Measurements from ENCODE around the gene TMEM54.

The TMEM54 gene

GRCh38 chr1:32858791-32859190 is 42.4 kb downstream of the TMEM54 start:
- H3K9me3 Mint-ChIP-seq (ENCODE audit: low read depth): no peaks in the 10 kb centered on the region
- no peaks in the 10 kb centered on the region for H3K4me1 Mint-ChIP-seq (ENCODE audit: low read depth)
- peaks cover 22% of the 10 kb centered on the region for H3K36me3 Mint-ChIP-seq
- H3K4me3 Mint-ChIP-seq: no peak overlapping the region
- H3K27ac Mint-ChIP-seq: no peak overlapping the region
- H3K27me3 Mint-ChIP-seq: no peaks in the 10 kb centered on the region

GRCh38 chr1:32858136-32858535 is 43.1 kb downstream of the TMEM54 start:
- Mint-ChIP-seq H3K4me1 (ENCODE audit: low read depth) (no peaks in the 10 kb centered on the region), H3K4me3 (no peak overlapping the region), H3K9me3 (ENCODE audit: low read depth) (no peaks in the 10 kb centered on the region), H3K36me3 (peaks cover 22% of the 10 kb centered on the region), H3K27me3 (no peaks in the 10 kb centered on the region), H3K27ac (no peak overlapping the region)

DNA sequence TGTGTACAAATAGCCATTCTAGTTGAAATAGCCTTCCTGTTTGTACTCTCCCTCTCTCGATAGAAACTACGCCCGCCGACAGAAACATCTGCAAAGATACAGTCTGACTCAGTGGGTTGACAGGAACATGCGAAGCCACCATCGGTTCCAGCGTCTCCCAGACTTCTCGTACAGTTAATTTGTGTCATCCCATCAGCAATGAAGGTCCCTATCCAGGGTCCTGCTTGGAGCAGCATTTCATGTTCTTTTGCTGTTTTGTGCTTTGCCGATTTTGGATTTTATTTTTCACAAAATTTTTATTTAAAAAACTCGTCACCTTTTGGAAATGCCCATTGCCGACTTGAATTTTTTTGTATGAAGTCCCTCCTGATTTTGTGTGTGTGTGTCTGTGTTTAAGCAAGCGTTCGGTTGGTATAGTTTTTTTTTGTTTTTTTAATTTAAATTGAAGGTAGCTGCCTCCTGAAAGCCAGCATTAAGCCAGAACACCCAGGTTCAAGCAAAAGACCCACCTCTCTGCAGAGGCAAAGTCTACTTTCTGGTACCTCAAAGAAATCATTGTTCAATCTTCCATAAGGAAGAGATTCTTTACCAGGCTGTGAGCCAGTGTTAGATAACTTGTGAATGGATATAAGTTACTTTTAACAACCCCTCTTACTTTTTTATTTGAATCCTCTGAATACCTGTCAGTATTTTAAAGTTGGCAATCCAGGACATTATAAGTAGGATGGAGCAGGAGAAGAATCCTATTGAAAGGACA is 45.1 kb downstream of the TMEM54 start:
- peaks cover 22% of the 10 kb centered on the region for H3K36me3 Mint-ChIP-seq

GRCh38 chr1:32848354-32849063 is 52.7 kb downstream of the TMEM54 start:
- Mint-ChIP-seq H3K27ac (no peak overlapping the region), H3K27me3 (no peaks in the 10 kb centered on the region), H3K9me3 (ENCODE audit: low read depth) (no peaks in the 10 kb centered on the region), H3K4me1 (ENCODE audit: low read depth) (peaks cover 2% of the 10 kb centered on the region), H3K4me3 (no peak overlapping the region), H3K36me3 (peaks cover 19% of the 10 kb centered on the region)

More for the DNA sequence above, 45.1 kb downstream of the TMEM54 start:
- Mint-ChIP-seq H3K27me3 (no peaks in the 10 kb centered on the region), H3K4me1 (ENCODE audit: low read depth) (no peaks in the 10 kb centered on the region), H3K27ac (no peak overlapping the region), H3K4me3 (no peak overlapping the region), H3K9me3 (ENCODE audit: low read depth) (no peaks in the 10 kb centered on the region)
